Right atrium auricular region (tissue), 2 donors: ENCODE data around the gene EFCAB14. TPM values are rescaled to one million over a fixed set of nuclear protein-coding genes. Genes with fewer than 3 reads are reported as not detected.

Experiments used
- DNase-seq: peaks from one replicate; pipeline ENCODE4 v3.0.0-alpha.2; 2019; ENCODE audit warnings: low spot score
- H3K27ac ChIP-seq, 2 donors: fragments of 200-600 bp; sonication (generic); 1 replicate in 1 of 2; 2 replicates in 1 of 2; pipeline ENCODE4 v1.5.1; 2016 to 2019
- H3K27me3 ChIP-seq, 2 donors: fragments of 200-600 bp; sonication (generic); one replicate each; pipeline versions ENCODE4 v1.5.1 to v1.6.0; 2017 to 2019
- H3K36me3 ChIP-seq: fragments of 200-600 bp; sonication (generic); one replicate; pipeline ENCODE4 v1.5.1; 2016
- H3K4me1 ChIP-seq, 2 donors: fragments of 200-600 bp; sonication (generic); one replicate each; pipeline versions ENCODE4 v1.5.1 to v1.6.0; 2017 to 2019
- H3K4me3 ChIP-seq, 2 donors: fragments of 200-600 bp; sonication (generic); 1 replicate in 1 of 2; 2 replicates in 1 of 2; pipeline ENCODE4 v1.5.1; 2017 to 2019; ENCODE audit warnings: mild to moderate bottlenecking in 1 of 2, moderate library complexity in 1 of 2
- H3K9me3 ChIP-seq, 2 donors: fragments of 200-600 bp; sonication (generic); one replicate each; pipeline ENCODE4 v1.5.1; 2019
- CTCF ChIP-seq, 2 donors: fragments of 200-600 bp; sonication (generic); IDR thresholded peaks; one replicate each; pipeline ENCODE4 v1.5.1; 2019; ENCODE audit warnings: antibody characterized with exemption in 2 of 2
- total RNA-seq, 2 donors: library from RNA; depleted of rRNA; stranded (reverse); fragments of >200 nt; gene quantifications; one replicate each; pipeline ENCODE4 v1.1.0, GENCODE V29; 2016

EFCAB14 gene
- total RNA-seq, 2 donors from 2014 or later, result 72.9 to 73.5 TPM

GRCh38 chr1:46638921-46639320 is 80.0 kb downstream of the EFCAB14 start:
- H3K4me3 ChIP-seq, result no peak overlapping the region
- no peaks in the 10 kb centered on the region for H3K9me3 ChIP-seq
- no peak for TF ChIP-seq CTCF (IDR thresholded peaks at IDR 0.05)
- peak overlapping the region in 1 of 2 donors; percentile 83 for H3K27ac ChIP-seq
- peaks cover 0 to 28% of the 10 kb centered on the region in 2 donors for H3K4me1 ChIP-seq
- H3K36me3 ChIP-seq, result peaks cover 42% of the 10 kb centered on the region
- DNase-seq, result no peak
- no peaks in the 10 kb centered on the region for H3K27me3 ChIP-seq

- DNase-seq, result no peak
- no peaks in the 10 kb centered on the region for H3K27me3 ChIP-seq
- TF ChIP-seq CTCF (IDR thresholded peaks at IDR 0.05), result no peak
- H3K9me3 ChIP-seq, result no peaks in the 10 kb centered on the region
- peaks cover 48% of the 10 kb centered on the region for H3K36me3 ChIP-seq
- H3K4me3 ChIP-seq, result no peak overlapping the region
- H3K27ac ChIP-seq, result peak overlapping the region; percentile 56 to 83
- peaks cover 0 to 18% of the 10 kb centered on the region in 2 donors for H3K4me1 ChIP-seq
Observed at GRCh38 chr1:46637444-46638083, 81.3 kb downstream of the EFCAB14 start.

- no peak for TF ChIP-seq CTCF (IDR thresholded peaks at IDR 0.05)
- H3K27ac ChIP-seq, result no peak overlapping the region
- no peak overlapping the region for H3K4me3 ChIP-seq
- no peak for DNase-seq
- H3K27me3 ChIP-seq, result no peaks in the 10 kb centered on the region
- no peaks in the 10 kb centered on the region for H3K9me3 ChIP-seq
- peaks cover 50% of the 10 kb centered on the region for H3K36me3 ChIP-seq
- H3K4me1 ChIP-seq, result peaks cover 0 to 18% of the 10 kb centered on the region in 2 donors
Observed at GRCh38 chr1:46635205-46635604, 83.7 kb downstream of the EFCAB14 start.

GRCh38 chr1:46630719-46631118 is 88.2 kb downstream of the EFCAB14 start:
- peaks cover 52% of the 10 kb centered on the region for H3K36me3 ChIP-seq
- no peak for DNase-seq
- no peaks in the 10 kb centered on the region for H3K27me3 ChIP-seq
- H3K27ac ChIP-seq, result no peak overlapping the region
- no peaks in the 10 kb centered on the region for H3K9me3 ChIP-seq
- H3K4me1 ChIP-seq, result no peaks in the 10 kb centered on the region
- no peak overlapping the region for H3K4me3 ChIP-seq
- no peak for TF ChIP-seq CTCF (IDR thresholded peaks at IDR 0.05)

Other genes with a start within 250 kb of the EFCAB14 start
- gene DMBX1, start 229.3 kb downstream of the EFCAB14 start, total RNA-seq, result not detected
- not detected for gene KNCN, start 167.5 kb downstream of the EFCAB14 start, total RNA-seq
- 10 to 100 TPM; 22.1 to 25.0 TPM for gene MKNK1, start 114.8 kb downstream of the EFCAB14 start, total RNA-seq
- 10 to 100 TPM in 1 of 2 donors, 1 to 10 TPM in 1; 7.9 to 14.5 TPM for gene MOB3C, start 102.3 kb downstream of the EFCAB14 start, total RNA-seq
- 100 to 1,000 TPM; 113 to 201 TPM for gene ATPAF1, start 50.8 kb downstream of the EFCAB14 start, total RNA-seq
- gene TEX38, start 47.3 kb downstream of the EFCAB14 start, total RNA-seq, result not detected
- gene CYP4B1, start 79.9 kb upstream of the EFCAB14 start, total RNA-seq, result 10 to 100 TPM; 20.0 to 47.8 TPM
- gene CYP4A11, start 222.4 kb upstream of the EFCAB14 start, total RNA-seq, result not detected